Mesothelial cell of epicardium (in vitro differentiated cells): ENCODE results near the gene MCF2L2. TPM values are rescaled to one million over a fixed set of nuclear protein-coding genes. Genes with fewer than 3 reads are reported as not detected.
A peak's percentile ranks its signal among the peaks of the same experiment; 100 is the strongest.

Source experiments
- DNase-seq, 2 experiments: peaks; one replicate each; pipeline ENCODE4 v3.0.0; 2021; ENCODE audit warnings: low spot score in 2 of 2; ENCODE audit not compliant: unreplicated experiment in 2 of 2
- H3K27ac Mint-ChIP-seq: 2 replicates; pipeline ENCODE4 v1.8.0; 2021; ENCODE audit warnings: mixed read lengths
- H3K27me3 Mint-ChIP-seq: 2 replicates; pipeline ENCODE4 v1.8.0; 2021; ENCODE audit warnings: low read depth, mixed read lengths
- H3K36me3 Mint-ChIP-seq: 2 replicates; pipeline ENCODE4 v1.8.0; 2021; ENCODE audit warnings: mixed read lengths
- H3K4me1 Mint-ChIP-seq: 2 replicates; pipeline ENCODE4 v1.8.0; 2021; ENCODE audit warnings: mixed read lengths
- H3K4me3 Mint-ChIP-seq: 2 replicates; pipeline ENCODE4 v1.8.0; 2021; ENCODE audit warnings: mild to moderate bottlenecking, moderate library complexity, mixed read lengths
- H3K9me3 Mint-ChIP-seq: 2 replicates; pipeline ENCODE4 v1.8.0; 2021; ENCODE audit warnings: mixed read lengths
- CTCF ChIP-seq: fragments of 200-600 bp; sonication (generic); IDR thresholded peaks from one replicate; pipeline ENCODE4 v1.5.0; 2021; ENCODE audit warnings: antibody characterized with exemption; ENCODE audit not compliant: unreplicated experiment
- total RNA-seq: library from RNA; stranded (reverse); gene quantifications from 3 replicates; pipeline ENCODE4 v1.2.1, GENCODE V29; 2021

The MCF2L2 gene
- total RNA-seq, 1 donor from 2014 or later = 3.4 TPM

- TF ChIP-seq CTCF = no peak
- Mint-ChIP-seq H3K36me3 (no peaks in the 10 kb centered on the region), H3K4me1 (peaks cover 7% of the 10 kb centered on the region), H3K4me3 (no peak overlapping the region), H3K9me3 (no peaks in the 10 kb centered on the region), H3K27ac (no peak overlapping the region), H3K27me3 (no peaks in the 10 kb centered on the region)
- DNase-seq = no peak
Measured at GRCh38 chr3:183189641-183190040, 238.8 kb downstream of the MCF2L2 start.

- Mint-ChIP-seq H3K4me1 (peaks cover 3% of the 10 kb centered on the region), H3K27me3 (no peaks in the 10 kb centered on the region), H3K4me3 (no peak overlapping the region), H3K27ac (no peak overlapping the region), H3K9me3 (no peaks in the 10 kb centered on the region), H3K36me3 (no peaks in the 10 kb centered on the region)
- DNase-seq = no peak
- TF ChIP-seq CTCF = peak; percentile 18
Measured at GRCh38 chr3:183188895-183189462, 239.4 kb downstream of the MCF2L2 start.

- Mint-ChIP-seq H3K27me3 (peaks cover 9% of the 10 kb centered on the region), H3K4me3 (no peak overlapping the region), H3K36me3 (no peaks in the 10 kb centered on the region), H3K27ac (no peak overlapping the region), H3K4me1 (no peaks in the 10 kb centered on the region), H3K9me3 (no peaks in the 10 kb centered on the region)
- no peak for TF ChIP-seq CTCF
- DNase-seq = no peak
Measured at GRCh38 chr3:183185696-183186095, 242.7 kb downstream of the MCF2L2 start.

- TF ChIP-seq CTCF = no peak
- DNase-seq = no peak
- peaks cover 26% of the 10 kb centered on the region for H3K27me3 Mint-ChIP-seq
Measured at GRCh38 chr3:183182732-183183610, 245.4 kb downstream of the MCF2L2 start.

GRCh38 chr3:183182073-183182472 lies 246.3 kb downstream of the MCF2L2 start:
- Mint-ChIP-seq H3K27ac (no peak overlapping the region), H3K36me3 (no peaks in the 10 kb centered on the region), H3K4me3 (no peak overlapping the region), H3K4me1 (peaks cover 15% of the 10 kb centered on the region), H3K9me3 (no peaks in the 10 kb centered on the region), H3K27me3 (peaks cover 28% of the 10 kb centered on the region)
- TF ChIP-seq CTCF = no peak
- no peak for DNase-seq

More at GRCh38 chr3:183182732-183183610, 245.4 kb downstream of the MCF2L2 start:
- peaks cover 15% of the 10 kb centered on the region for H3K4me1 Mint-ChIP-seq
- no peak overlapping the region for H3K4me3 Mint-ChIP-seq
- no peaks in the 10 kb centered on the region for H3K36me3 Mint-ChIP-seq
- no peaks in the 10 kb centered on the region for H3K9me3 Mint-ChIP-seq
- no peak overlapping the region for H3K27ac Mint-ChIP-seq
